K562 (cell line): ENCODE results near the gene PPP4R3B. TPM values are rescaled to one million over a fixed set of nuclear protein-coding genes. Genes with fewer than 3 reads are reported as not detected.

Experiments used
- KLF1 ChIP-seq: fragments of 450-650 bp; IDR thresholded peaks from 2 replicates; pipeline ENCODE4 v1.6.1; 2016; ENCODE audit warnings: missing genetic modification characterization, missing compliant biosample characterization
- MGA ChIP-seq: fragments of 450-650 bp; IDR thresholded peaks from 2 replicates; pipeline ENCODE4 v1.6.1; 2016; ENCODE audit warnings: mild to moderate bottlenecking, moderate library complexity
- ZC3H11A ChIP-seq: IDR thresholded peaks from 2 replicates; pipeline ENCODE4 v1.6.1; 2012; ENCODE audit warnings: low read depth, low read length, improper control_type of control experiment
- polyA plus RNA-seq, 8 experiments: library from polyadenylated mRNA; depleted of rRNA in 4 of 8; stranded (reverse) in 5 of 8; unstranded in 3 of 8; fragments of >200 nt; fragmentation: Nextera tagmentation in 2 of 8; fragmentation: Illumina TruSeq in 1 of 8; extraction: Ambion mirVana in 2 of 8; extraction: Trizol in 1 of 8; gene quantifications; 2 replicates each; pipeline versions ENCODE4 v1.2.1 to v1.2.3, GENCODE V29; 2011 to 2014; ENCODE audit warnings: inconsistent platforms in 1 of 8, missing spikeins in 1 of 8
- total RNA-seq, 7 experiments: library from RNA; depleted of rRNA in 6 of 7; stranded (reverse); fragments of >200 nt in 6 of 7; fragmentation: Illumina TruSeq in 2 of 7; extraction: Trizol in 2 of 7; gene quantifications; 2 replicates each; pipeline versions ENCODE4 v1.2.1 to v1.2.3, GENCODE V29; 2011 to 2021; ENCODE audit warnings: low replicate concordance in 1 of 7

Gene PPP4R3B
- total and polyA plus RNA-seq, 9 of the 15 experiments (the other 6 are each of a cell fraction or from before 2014, with no cell fraction given) = 13.2 to 59.2 (median 41.9) TPM

GRCh38 chr2:55628931-55629330 lies 11.5 kb upstream of the PPP4R3B start (continued):
- no peak for TF ChIP-seq MGA
- no peak for TF ChIP-seq ZC3H11A
- no peak for TF ChIP-seq KLF1 (tag)
